Ovary (tissue), 3 donors: ENCODE data around the gene ALPK1.

ENCODE experiments used
- CTCF ChIP-seq, 3 donors: fragments of 450-650 bp in 2 of 3; fragments of 200-600 bp in 1 of 3; IDR thresholded peaks; one replicate each; pipeline versions ENCODE4 v1.5.1 to v1.8.0; 2016 to 2022; ENCODE audit warnings: antibody characterized with exemption in 3 of 3, mild to moderate bottlenecking in 1 of 3
- EP300 ChIP-seq: sonication (generic); formaldehyde crosslinking; IDR thresholded peaks from one replicate; pipeline ENCODE4 v1.6.1; 2017; ENCODE audit warnings: antibody characterized with exemption
- POLR2A ChIP-seq: fragments of 450-650 bp; IDR thresholded peaks from one replicate; pipeline ENCODE4 v1.6.1; 2017; ENCODE audit warnings: antibody characterized with exemption, mild to moderate bottlenecking, moderate library complexity
- donor health status: DM: no; HTN: no; CAD: no.

- TF ChIP-seq CTCF (IDR thresholded peaks at IDR 0.05) (no peak), EP300 (no peak), POLR2A (no peak)
Measured at GRCh38 chr4:112379306-112379705, 82.1 kb downstream of the ALPK1 start.
